SK-N-SH (cell line): ENCODE measurements around the gene SYNPO2L. TPM values are rescaled to one million over a fixed set of nuclear protein-coding genes. Genes with fewer than 3 reads are reported as not detected.

Source experiments
- CTCF ChIA-PET: fragments of 300-600, 350-600 bp; formaldehyde crosslinking; extraction: SDS; loops from one replicate; lab custom pipeline; 2021; lab: Yijun Ruan, JAX
- POLR2A ChIA-PET: fragments of 350-600 bp; sonication (Branson Sonifier 250); formaldehyde crosslinking; extraction: SDS; loops from one replicate; lab custom pipeline; 2020; ENCODE audit warnings: antibody characterized with exemption, inconsistent platforms; lab: Yijun Ruan, JAX
- DNase-seq: peaks from one replicate; pipeline ENCODE4 v3.0.0; 2012
- H2AFZ ChIP-seq: fragments of 200-600 bp; sonication (generic); 2 replicates; pipeline ENCODE4 v1.8.1; 2016; ENCODE audit warnings: antibody characterized with exemption, mild to moderate bottlenecking, low read depth
- H3F3A ChIP-seq: fragments of 200-600 bp; sonication (generic); replicated peaks from 2 replicates; pipeline ENCODE3; 2016; ENCODE audit warnings: antibody characterized with exemption, mild to moderate bottlenecking; ENCODE audit not compliant: insufficient read depth
- H3K27ac ChIP-seq, 2 experiments: fragments of 200-500 bp in 1 of 2; fragments of 200-600 bp in 1 of 2; sonication (Bioruptor generic) in 1 of 2; sonication (generic), shearing (Covaris generic) in 1 of 2; 2 replicates each; pipeline versions ENCODE4 v1.5.1 to v1.6.1; 2014 to 2016; ENCODE audit warnings: low read depth in 2 of 2, inconsistent platforms in 1 of 2, low read length in 1 of 2, mild to moderate bottlenecking in 1 of 2, mixed read lengths in 1 of 2
- H3K27me3 ChIP-seq: fragments of 200-600 bp; sonication (generic), shearing (Covaris generic); 2 replicates; pipeline ENCODE4 v1.6.1; 2016; ENCODE audit warnings: mixed run types; ENCODE audit not compliant: insufficient read depth
- H3K36me3 ChIP-seq, 2 experiments: fragments of 200-500 bp in 1 of 2; fragments of 200-600 bp in 1 of 2; sonication (Bioruptor generic) in 1 of 2; sonication (generic) in 1 of 2; replicated peaks in 1 of 2; 2 replicates each; pipeline versions ENCODE3 to v1.5.1; 2014 to 2016; ENCODE audit warnings: low read length in 1 of 2, mild to moderate bottlenecking in 1 of 2; ENCODE audit not compliant: insufficient read depth in 2 of 2, control insufficient read depth in 1 of 2
- H3K4me1 ChIP-seq, 2 experiments: fragments of 200-500 bp in 1 of 2; fragments of 200-600 bp in 1 of 2; sonication (Bioruptor generic) in 1 of 2; sonication (generic), shearing (Covaris generic) in 1 of 2; 2 replicates each; pipeline versions ENCODE4 v1.5.1 to v1.6.1; 2014 to 2016; ENCODE audit warnings: low read depth in 1 of 2, low read length in 1 of 2, mixed run types in 1 of 2; ENCODE audit not compliant: insufficient read depth in 2 of 2, control insufficient read depth in 1 of 2
- H3K4me2 ChIP-seq: fragments of 200-600 bp; sonication (generic), shearing (Covaris generic); 2 replicates; pipeline ENCODE4 v1.6.1; 2017; ENCODE audit warnings: mixed run types
- H3K4me3 ChIP-seq, 2 experiments: fragments of 200-500 bp in 1 of 2; fragments of 200-600 bp in 1 of 2; sonication (Bioruptor generic) in 1 of 2; sonication (generic), shearing (Covaris generic) in 1 of 2; 2 replicates each; pipeline versions ENCODE4 v1.5.1 to v1.8.1; 2014 to 2016; ENCODE audit warnings: low read depth in 2 of 2, inconsistent platforms in 1 of 2, low read length in 1 of 2, mild to moderate bottlenecking in 1 of 2, mixed read lengths in 1 of 2, moderate library complexity in 1 of 2
- H3K79me2 ChIP-seq: fragments of 200-600 bp; sonication (generic); 2 replicates; pipeline ENCODE4 v1.8.1; 2017; ENCODE audit warnings: mild to moderate bottlenecking; ENCODE audit not compliant: insufficient read depth
- H3K9ac ChIP-seq: fragments of 200-600 bp; sonication (generic); 2 replicates; pipeline ENCODE4 v1.6.1; 2017; ENCODE audit warnings: mixed run types
- H3K9me2 ChIP-seq: fragments of 200-600 bp; sonication (generic); 2 replicates; pipeline ENCODE4 v1.6.1; 2017; ENCODE audit warnings: mixed run types
- H3K9me3 ChIP-seq: fragments of 200-600 bp; sonication (generic); 2 replicates; pipeline ENCODE4 v1.6.1; 2017; ENCODE audit warnings: mixed run types, mild to moderate bottlenecking, moderate library complexity
- H4K20me1 ChIP-seq: fragments of 200-600 bp; sonication (generic); 2 replicates; pipeline ENCODE4 v1.6.1; 2017; ENCODE audit warnings: mild to moderate bottlenecking, mixed run types; ENCODE audit not compliant: insufficient read depth
- ELF1 ChIP-seq: IDR thresholded peaks from 2 replicates; pipeline ENCODE4 v1.4.0; 2012
- EZH2phosphoT487 ChIP-seq: fragments of 200-600 bp; sonication (generic); IDR thresholded peaks from 2 replicates; pipeline ENCODE4 v1.6.1; 2017; ENCODE audit warnings: low read depth, mixed run types, mild to moderate bottlenecking, antibody characterized with exemption, moderate library complexity, borderline replicate concordance
- MEF2A ChIP-seq: IDR thresholded peaks from 2 replicates; pipeline ENCODE4 v1.4.0; 2012; ENCODE audit warnings: low read depth, borderline replicate concordance
- MXI1 ChIP-seq: IDR thresholded peaks from 2 replicates; pipeline ENCODE4 v1.6.1; 2012; ENCODE audit warnings: mild to moderate bottlenecking, low read depth, low read length, improper control_type of control experiment
- NFIC ChIP-seq: IDR thresholded peaks from 2 replicates; pipeline ENCODE4 v1.4.0; 2012; ENCODE audit warnings: borderline replicate concordance
- NRF1 ChIP-seq: IDR thresholded peaks from 2 replicates; pipeline ENCODE4 v1.6.1; 2012; ENCODE audit warnings: low read depth, mild to moderate bottlenecking, low read length
- POLR2AphosphoS5 ChIP-seq: IDR thresholded peaks from 2 replicates; pipeline ENCODE4 v1.6.1; 2012; ENCODE audit warnings: low read depth, low read length
- RAD21 ChIP-seq: IDR thresholded peaks from 2 replicates; pipeline ENCODE4 v1.6.1; 2012; ENCODE audit warnings: mild to moderate bottlenecking, low read length
- REST ChIP-seq: IDR thresholded peaks from 2 replicates; pipeline ENCODE4 v1.6.1; 2012; ENCODE audit warnings: mild to moderate bottlenecking, low read depth, low read length, moderate library complexity
- RFX5 ChIP-seq: IDR thresholded peaks from 2 replicates; pipeline ENCODE4 v1.6.1; 2012; ENCODE audit warnings: mild to moderate bottlenecking, improper control_type of control experiment, low read length
- SIN3A ChIP-seq: IDR thresholded peaks from 2 replicates; pipeline ENCODE4 v1.6.1; 2012; ENCODE audit warnings: low read depth, mild to moderate bottlenecking, low read length, moderate library complexity, borderline replicate concordance
- TAF1 ChIP-seq: IDR thresholded peaks from 2 replicates; pipeline ENCODE4 v1.6.1; 2012; ENCODE audit warnings: low read depth, mild to moderate bottlenecking, low read length, moderate library complexity, borderline replicate concordance
- TCF12 ChIP-seq: IDR thresholded peaks from 2 replicates; pipeline ENCODE4 v1.4.0; 2012
- TEAD4 ChIP-seq: IDR thresholded peaks from 2 replicates; pipeline ENCODE4 v1.4.0; 2012; ENCODE audit warnings: mild to moderate bottlenecking, borderline replicate concordance; ENCODE audit not compliant: insufficient read depth
- USF1 ChIP-seq: IDR thresholded peaks from 2 replicates; pipeline ENCODE4 v1.4.0; 2012; ENCODE audit warnings: low read depth, borderline replicate concordance
- USF2 ChIP-seq: fragments of 150-350 bp; IDR thresholded peaks from 2 replicates; pipeline ENCODE4 v1.6.1; 2017; ENCODE audit warnings: antibody characterized with exemption, low read length, low read depth, borderline replicate concordance
- YY1 ChIP-seq: IDR thresholded peaks from 2 replicates; pipeline ENCODE4 v1.4.0; 2012; ENCODE audit warnings: low read depth, mild to moderate bottlenecking
- ZBTB33 ChIP-seq: IDR thresholded peaks from 2 replicates; pipeline ENCODE4 v1.4.0; 2012; ENCODE audit warnings: low read depth, borderline replicate concordance
- WGBS: methylation state at CpG from one replicate; pipeline ENCODE4 v1.1.6; 2017; ENCODE audit warnings: low lambda C conversion rate; 5-methylcytosine and 5-hydroxymethylcytosine counted together
- polyA plus RNA-seq, 3 experiments: library from polyadenylated mRNA; depleted of rRNA; stranded (reverse); fragments of >200 nt; gene quantifications; 2 replicates each; pipeline ENCODE4 v1.2.3, GENCODE V29; 2012

The SYNPO2L gene
- polyA plus RNA-seq, 1 of the 3 experiments (the other 2 are of a cell fraction) = 0.05 TPM

GRCh38 chr10:73627300-73627699 lies 28.5 kb downstream of the SYNPO2L start:
- POLR2A ChIA-PET = interaction anchor here (0.7 to 0.9 kb wide), 3 partner anchors 16 to 1599 kb away, joined by 3 read pairs; no protein-coding TSS in a partner anchor
- Histone ChIP-seq H3K9me3 (no peaks in the 10 kb centered on the region), H3K4me3 (no peak overlapping the region), H3K4me1 (peaks cover 0 to 4% of the 10 kb centered on the region in 2 experiments; a peak in 3 of 4 replicates), H3K27ac (no peak overlapping the region), H3K27me3 (no peaks in the 10 kb centered on the region), H3K9ac (no peak overlapping the region), H3K9me2 (no peaks in the 10 kb centered on the region), H3F3A (peaks cover 11% of the 10 kb centered on the region)
- DNase-seq = no peak
- 92% methylated on average over 6 of the region's 6 CpGs for WGBS
- TF ChIP-seq TEAD4 = no peak
- TF ChIP-seq, all 33 proteins: peak for 0
- no peaks in the 10 kb centered on the region for H3K36me3 ChIP-seq
- no peak overlapping the region for H2AFZ ChIP-seq
- CTCF ChIA-PET = interaction anchor here (2.7 to 3.9 kb wide), 2 partner anchors 17 to 98 kb away, joined by 19 to 20 read pairs; no protein-coding TSS in a partner anchor
- no peaks in the 10 kb centered on the region for H4K20me1 ChIP-seq
- H3K79me2 ChIP-seq = peaks cover 32% of the 10 kb centered on the region
- H3K4me2 ChIP-seq = 0 out of 2 replicates have a peak overlapping the region, but pooled peaks have one; percentile 79

- Histone ChIP-seq H3K9me3 (no peaks in the 10 kb centered on the region), H3K27me3 (no peaks in the 10 kb centered on the region), H4K20me1 (no peaks in the 10 kb centered on the region), H3K4me1 (peaks cover 0 to 4% of the 10 kb centered on the region in 2 experiments; a peak in 3 of 4 replicates), H3K27ac (peak overlapping the region; percentile 85 to 90), H3K79me2 (peaks cover 34% of the 10 kb centered on the region), H3K4me2 (peak overlapping the region; percentile 79), H3K9me2 (no peaks in the 10 kb centered on the region), H3K36me3 (no peaks in the 10 kb centered on the region), H2AFZ (peak overlapping the region; percentile 86), H3K9ac (peak overlapping the region; percentile 97), H3F3A (peaks cover 13% of the 10 kb centered on the region), H3K4me3 (peak overlapping the region; percentile 72 to 93)
- peak; percentile 92 for DNase-seq
- ChIA-PET CTCF (interaction anchor here (1.2 to 3.9 kb wide), 4 partner anchors 18 to 97 kb away, joined by 3 to 20 read pairs (median 13); no protein-coding TSS in a partner anchor), POLR2A (interaction anchor here (0.5 to 0.9 kb wide), 3 partner anchors 9 to 21 kb away, joined by 3 read pairs; no protein-coding TSS in a partner anchor)
- 2% methylated on average over 38 of the region's 42 CpGs for WGBS
- no peak; the same call in 1 of the 2 replicates for TF ChIP-seq TCF12
- TF ChIP-seq NFIC = no peak
- peak; percentile 97 for TF ChIP-seq POLR2AphosphoS5
- TF ChIP-seq SIN3A = peak; percentile 89
- TF ChIP-seq RAD21 = no peak
- no peak for TF ChIP-seq MEF2A
- no peak for TF ChIP-seq USF2
- no peak for TF ChIP-seq EZH2phosphoT487
- TF ChIP-seq REST = peak; percentile 25; the same call in 1 of the 2 replicates
- TF ChIP-seq ZBTB33 = peak; percentile 99
- TF ChIP-seq RFX5 = no peak
- peak; percentile 94 for TF ChIP-seq YY1
- TF ChIP-seq MXI1 = peak; percentile 97
- TF ChIP-seq USF1 = no peak
- peak; percentile 91; the same call in 1 of the 2 replicates for TF ChIP-seq TAF1
- TF ChIP-seq NRF1 = no peak
- no peak for TF ChIP-seq ELF1
Observed at GRCh38 chr10:73625884-73626752, 29.7 kb downstream of the SYNPO2L start.
